HG02678 (cell line): Measurements from ENCODE around the gene WWC2.

Experiments
- ATAC-seq: cut with Tn5 transposase; IDR thresholded peaks from one replicate; pipeline ENCODE4 v1.9.1; 2021; ENCODE audit warnings: mild to moderate bottlenecking, moderate library complexity; ENCODE audit not compliant: unreplicated experiment

The WWC2 gene

GRCh38 chr4:183254162-183254561 lies 155.1 kb downstream of the WWC2 start:
- ATAC-seq: no peak

- ATAC-seq: no peak
These were observed 156.4 kb downstream of the WWC2 start for GRCh38 chr4:183255487-183255886.

- ATAC-seq: no peak
These were observed 157.3 kb downstream of the WWC2 start for GRCh38 chr4:183256343-183256742.

GRCh38 chr4:183256756-183257385 lies 157.8 kb downstream of the WWC2 start:
- ATAC-seq: peak; percentile 76

- ATAC-seq: no peak
These were observed 158.8 kb downstream of the WWC2 start for GRCh38 chr4:183257808-183258207.

GRCh38 chr4:183260491-183261151 lies 161.6 kb downstream of the WWC2 start:
- no peak for ATAC-seq

- ATAC-seq: peak; percentile 95
These were observed 163.1 kb downstream of the WWC2 start for GRCh38 chr4:183261953-183262775.

GRCh38 chr4:183262776-183263100 lies 163.7 kb downstream of the WWC2 start:
- no peak for ATAC-seq

GRCh38 chr4:183263787-183264386 lies 164.8 kb downstream of the WWC2 start:
- no peak for ATAC-seq

- ATAC-seq: no peak
These were observed 165.6 kb downstream of the WWC2 start for GRCh38 chr4:183264614-183265013.

- no peak for ATAC-seq
These were observed 167.3 kb downstream of the WWC2 start for GRCh38 chr4:183266371-183266770.

- no peak for ATAC-seq
These were observed 169.5 kb downstream of the WWC2 start for GRCh38 chr4:183268556-183268955.

- no peak for ATAC-seq
These were observed 173.3 kb downstream of the WWC2 start for GRCh38 chr4:183272384-183272783.

- no peak for ATAC-seq
These were observed 177.0 kb downstream of the WWC2 start for GRCh38 chr4:183276106-183276505.

GRCh38 chr4:183284258-183284785 lies 185.3 kb downstream of the WWC2 start:
- ATAC-seq: no peak

- ATAC-seq: no peak
These were observed 185.9 kb downstream of the WWC2 start for GRCh38 chr4:183284965-183285364.

- no peak for ATAC-seq
These were observed 186.8 kb downstream of the WWC2 start for GRCh38 chr4:183285886-183286285.

GRCh38 chr4:183286590-183287308 lies 187.7 kb downstream of the WWC2 start:
- ATAC-seq: peak; percentile 22

- ATAC-seq: peak; percentile 74
These were observed 188.2 kb downstream of the WWC2 start for GRCh38 chr4:183287309-183287659.

- peak; percentile 82 for ATAC-seq
These were observed 188.6 kb downstream of the WWC2 start for GRCh38 chr4:183287677-183288076.

GRCh38 chr4:183288955-183289354 lies 189.9 kb downstream of the WWC2 start:
- no peak for ATAC-seq
